Activated CD4-positive, alpha-beta T cell treated with anti-CD3 and anti-CD28 coated beads, Interleukin-2, amount 50 U/mL, for 16 hours (primary cell): ENCODE results near the gene TMEM140.
"Not testable (repeated sequence)": the region's sequence is repeated elsewhere in the genome, so short reads cannot be mapped to it uniquely, and the experiment has no call there.

ENCODE experiments used
- DNase-seq: peaks from one replicate; pipeline ENCODE4 v3.0.0-alpha.2; 2020

Gene TMEM140

DNA sequence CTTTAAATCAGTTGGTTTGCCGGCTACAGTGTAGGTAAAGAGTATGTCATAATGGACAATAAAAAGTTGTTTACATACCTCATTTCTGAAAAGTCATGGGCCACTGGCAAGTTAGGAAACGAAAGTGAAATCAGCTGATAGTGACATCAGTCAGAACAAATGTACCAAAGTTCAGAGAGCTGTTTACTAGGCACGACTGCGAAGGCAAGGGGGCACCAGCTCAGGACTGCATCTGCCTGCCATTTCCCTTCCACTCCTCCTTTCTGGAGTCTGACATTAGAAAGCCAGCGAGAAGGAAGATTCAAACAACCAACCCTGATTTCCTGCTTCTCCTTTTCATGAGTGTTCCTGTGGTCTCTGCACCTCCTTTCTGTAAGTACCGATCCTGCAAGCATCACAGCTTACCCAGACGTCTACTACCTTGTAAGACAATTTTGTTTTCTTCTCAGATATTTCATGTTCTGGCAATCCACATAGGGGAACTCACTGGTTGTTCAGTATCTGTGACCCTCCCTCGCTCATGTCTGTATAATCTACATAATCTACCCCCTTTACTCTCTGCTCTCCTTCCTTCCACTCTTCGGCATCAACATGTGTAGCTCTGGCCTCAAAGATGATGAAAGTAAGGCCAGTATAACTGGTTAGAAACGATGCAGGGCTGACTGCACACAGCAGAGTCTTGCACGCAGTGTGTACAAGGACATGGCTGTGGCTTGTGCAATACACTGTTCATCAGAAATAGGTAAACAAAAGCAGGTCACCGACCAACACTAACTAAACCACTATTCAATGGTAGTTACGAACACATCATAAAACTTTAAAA, at the start of gene TMEM140:
Gene TMEM140, plus strand, starts transcription at position 174 of the 823 bp plus-strand sequence. CDS start 16,370 bp downstream, outside the sequence.
- peak; percentile 82 for DNase-seq

DNA sequence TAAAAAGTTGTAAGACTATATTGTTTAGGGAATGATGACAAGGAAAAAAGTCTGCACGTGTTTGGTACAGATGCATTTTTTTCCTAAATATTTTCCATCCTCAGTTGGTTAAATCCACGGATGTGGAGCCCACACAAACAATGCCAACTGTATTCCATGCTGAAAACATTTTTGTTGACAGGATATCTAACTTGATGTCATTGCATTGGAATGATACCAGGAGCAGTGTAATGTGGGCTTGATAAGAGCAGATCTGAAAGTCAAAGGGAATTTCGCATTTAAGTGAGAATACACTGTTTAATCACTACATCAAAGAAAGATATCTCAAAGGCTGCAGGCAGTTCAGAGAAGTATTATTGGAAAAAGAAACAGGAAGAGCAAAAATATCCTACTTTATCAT, 49.5 kb upstream of the TMEM140 start:
- no peak for DNase-seq

DNA sequence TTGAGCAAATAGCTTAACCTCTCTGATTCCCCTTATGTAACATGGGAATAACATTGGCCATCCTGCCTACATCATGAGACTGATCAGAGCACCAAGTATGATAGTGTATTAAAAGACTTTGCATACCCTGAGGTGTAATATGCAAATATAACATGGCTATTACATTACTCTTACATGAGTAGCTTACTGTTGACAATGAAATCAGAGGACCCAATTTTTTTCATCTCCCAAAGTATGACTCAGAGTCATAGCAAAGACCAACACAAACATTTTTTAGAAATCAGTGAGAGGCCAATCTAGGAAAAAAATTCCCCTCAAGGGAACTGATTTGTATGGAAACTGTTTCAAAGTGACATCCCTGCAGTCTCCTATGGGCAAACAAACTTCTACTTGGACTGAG, 47.0 kb upstream of the TMEM140 start:
- no peak for DNase-seq

DNA sequence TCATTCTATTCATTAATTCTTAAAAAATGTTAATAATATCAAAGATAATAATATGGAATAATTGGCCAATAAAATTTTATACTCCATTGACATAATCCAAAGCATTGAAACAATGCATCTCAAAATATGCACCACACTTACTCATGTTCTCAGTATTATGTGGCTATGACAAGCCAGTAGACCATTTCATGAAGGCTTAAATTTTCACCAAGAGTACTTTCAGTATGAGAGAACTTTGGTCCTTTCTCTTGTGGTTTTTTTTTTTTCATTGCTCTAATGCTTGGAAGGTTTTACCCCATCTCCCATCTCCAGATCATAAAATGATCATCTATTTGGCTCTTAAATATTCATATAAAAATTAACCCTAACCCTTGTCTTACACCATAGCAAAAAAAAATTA, 45.5 kb upstream of the TMEM140 start:
- peak; percentile 43 for DNase-seq

DNA sequence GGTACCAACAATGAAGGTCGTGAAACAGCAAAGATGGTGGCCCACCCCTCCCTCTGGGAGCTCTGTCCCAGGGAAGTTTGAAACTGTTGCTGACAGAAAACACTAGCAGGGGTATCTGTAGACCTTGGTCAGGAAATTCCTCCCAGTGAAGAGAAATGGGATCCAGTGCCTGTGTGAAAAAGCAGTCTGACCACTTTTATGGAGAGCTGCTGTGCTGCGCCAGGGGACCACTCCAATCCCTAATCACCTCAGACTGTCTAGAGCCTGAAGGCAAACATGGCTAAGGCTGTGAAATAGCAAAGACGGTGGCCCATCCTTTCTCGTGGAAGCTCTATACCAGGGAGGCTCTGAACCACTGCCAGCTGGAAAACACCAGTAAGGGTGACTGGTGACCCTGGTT, 38.3 kb upstream of the TMEM140 start:
- DNase-seq: no peak

DNA sequence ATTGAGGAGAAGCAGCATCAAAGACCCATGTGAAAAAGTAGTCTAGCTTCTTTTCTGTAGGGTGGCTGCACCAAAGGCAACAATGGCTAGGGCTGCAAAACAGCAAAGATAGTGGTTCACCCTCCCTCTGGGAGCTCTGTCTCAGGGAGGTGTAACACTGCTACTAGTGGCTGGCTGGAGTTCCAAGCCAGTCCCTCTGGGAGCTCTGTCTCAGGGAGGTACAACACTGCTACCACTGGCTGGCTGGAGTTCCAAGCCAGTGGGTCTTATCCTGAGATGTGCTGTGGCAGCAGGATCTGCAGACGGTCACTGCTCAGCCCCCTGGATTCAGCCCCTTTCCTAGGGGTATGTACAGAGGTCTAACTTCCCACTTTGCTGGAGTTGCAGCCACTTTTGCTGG, 37.9 kb upstream of the TMEM140 start:
- DNase-seq: no peak

DNA sequence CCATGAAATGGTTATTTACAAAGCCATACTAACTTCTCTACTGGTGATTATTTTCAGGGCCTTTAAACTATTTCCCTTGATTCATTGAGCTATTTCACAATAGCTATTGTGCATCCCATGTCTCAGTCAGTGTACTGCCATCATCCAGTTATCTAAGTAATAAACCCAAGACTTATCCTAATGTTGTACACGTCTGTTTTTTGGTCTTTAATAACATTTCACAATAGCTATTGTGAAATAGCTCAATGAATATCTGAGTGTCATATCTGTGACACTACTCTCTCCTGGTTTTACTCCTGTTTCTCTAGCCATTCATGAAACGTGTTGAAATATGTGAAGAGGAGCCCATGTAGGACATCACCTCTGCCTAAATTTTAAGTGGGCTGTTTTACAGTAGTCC, 36.5 kb upstream of the TMEM140 start:
- DNase-seq: no peak

DNA sequence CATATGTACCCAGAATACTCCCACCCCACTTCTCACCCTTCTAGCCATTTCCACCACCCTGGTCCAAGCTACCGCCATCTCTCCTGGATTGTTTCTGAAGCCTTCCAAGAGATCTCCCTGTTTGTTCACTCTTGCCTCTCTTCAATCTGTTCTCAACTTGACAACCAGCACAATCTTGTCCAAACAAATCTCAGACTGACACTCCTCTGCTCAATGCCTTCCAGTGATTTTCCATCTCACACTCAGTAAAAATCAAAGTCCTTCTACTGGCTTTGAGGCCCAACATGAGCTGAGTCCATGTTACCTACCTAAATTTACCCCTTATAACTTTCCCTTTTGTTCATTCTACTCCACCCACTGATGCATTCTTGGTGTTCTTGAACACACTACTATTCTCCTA, 33.2 kb upstream of the TMEM140 start:
- DNase-seq: no peak

DNA sequence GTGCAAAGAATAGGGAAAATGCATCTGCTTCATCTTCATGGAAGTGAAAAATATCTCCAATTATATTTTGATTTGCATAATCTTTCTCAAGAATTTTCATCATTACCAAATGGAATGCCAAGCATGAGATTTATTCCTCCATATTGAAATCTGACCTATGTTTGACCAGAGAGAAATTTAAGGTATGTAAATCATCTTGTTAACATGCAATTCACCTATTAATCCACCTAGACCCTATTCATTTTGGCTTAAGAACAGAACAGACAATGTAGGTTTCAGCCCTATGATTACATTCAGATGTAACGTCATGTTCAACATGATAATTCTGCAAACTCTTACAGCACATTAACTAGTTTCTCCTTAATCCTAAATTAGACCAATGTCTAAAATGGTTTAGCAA, 30.8 kb upstream of the TMEM140 start:
- no peak for DNase-seq

DNA sequence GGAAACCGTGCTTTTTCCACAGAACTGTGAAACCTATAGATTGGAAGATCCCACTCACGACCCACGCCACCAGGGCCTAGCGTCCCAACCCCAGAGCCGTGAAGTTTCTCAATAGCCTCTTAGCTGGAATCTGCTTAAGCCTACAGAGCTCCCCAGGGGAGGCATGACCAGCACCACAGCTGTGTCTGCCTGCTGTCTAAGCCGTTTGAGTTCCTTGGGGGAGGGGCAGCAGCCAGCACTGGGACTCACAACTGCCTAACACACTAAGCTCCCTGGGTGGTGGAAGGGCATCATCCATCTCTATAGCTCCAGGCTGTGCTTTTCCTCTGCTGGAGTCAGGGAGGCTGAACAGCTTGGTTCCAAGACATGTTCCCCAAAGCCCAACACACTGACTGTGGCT, 26.0 kb upstream of the TMEM140 start:
- DNase-seq: no peak

DNA sequence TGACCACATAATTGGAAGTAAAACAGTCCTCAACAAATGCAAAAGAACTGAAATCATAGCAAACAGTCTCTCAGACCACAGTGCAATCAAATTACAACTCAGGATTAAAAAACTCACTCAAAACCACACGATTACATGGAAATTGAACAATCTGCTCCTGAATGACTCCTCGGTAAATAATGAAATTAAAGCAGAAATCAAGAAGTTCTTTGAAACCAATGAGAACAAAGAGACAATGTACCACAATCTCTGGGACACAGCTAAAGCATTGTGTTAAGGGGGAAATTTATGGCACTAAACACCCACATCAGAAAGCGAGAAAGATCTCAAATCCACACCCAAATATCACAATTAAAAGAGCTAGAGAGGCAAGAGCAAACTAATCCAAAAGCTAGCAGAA, 23.2 kb upstream of the TMEM140 start:
- not testable (repeated sequence) for DNase-seq

DNA sequence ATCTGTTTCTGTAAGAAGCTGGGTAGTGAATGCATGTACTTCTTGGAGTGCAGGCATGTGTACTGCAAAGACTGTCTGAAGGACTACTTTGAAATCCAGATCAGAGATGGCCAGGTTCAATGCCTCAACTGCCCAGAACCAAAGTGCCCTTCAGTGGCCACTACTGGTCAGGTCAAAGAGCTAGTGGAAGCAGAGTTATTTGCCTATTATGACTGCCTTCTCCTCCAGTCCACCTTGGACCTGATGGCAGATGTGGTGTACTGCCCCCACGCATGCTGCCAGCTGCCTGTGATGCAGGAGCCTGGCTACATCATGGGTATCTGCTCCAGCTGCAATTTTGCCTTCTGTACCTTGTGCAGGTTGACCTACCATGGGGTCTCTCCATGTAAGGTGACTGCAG, 18.9 kb upstream of the TMEM140 start:
- no peak for DNase-seq

DNA sequence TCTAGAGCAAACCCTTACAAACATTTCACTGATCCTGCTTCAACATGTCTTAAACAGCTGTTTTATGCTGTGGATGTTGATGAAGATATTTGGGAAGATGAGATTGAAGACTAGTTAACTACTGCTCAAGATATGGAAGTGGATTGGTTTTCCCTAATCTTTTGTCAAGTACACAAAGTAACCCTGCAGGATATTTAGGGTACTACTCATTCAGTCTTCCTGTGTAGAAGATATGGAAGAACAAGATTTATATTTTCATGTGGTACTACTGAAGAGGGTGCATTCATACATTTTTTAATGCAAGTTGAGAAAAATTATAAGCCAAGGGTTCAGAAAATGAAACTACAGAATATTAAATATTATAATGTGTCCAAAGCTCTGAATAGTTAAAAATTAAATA, 18.3 kb upstream of the TMEM140 start:
- no peak for DNase-seq

DNA sequence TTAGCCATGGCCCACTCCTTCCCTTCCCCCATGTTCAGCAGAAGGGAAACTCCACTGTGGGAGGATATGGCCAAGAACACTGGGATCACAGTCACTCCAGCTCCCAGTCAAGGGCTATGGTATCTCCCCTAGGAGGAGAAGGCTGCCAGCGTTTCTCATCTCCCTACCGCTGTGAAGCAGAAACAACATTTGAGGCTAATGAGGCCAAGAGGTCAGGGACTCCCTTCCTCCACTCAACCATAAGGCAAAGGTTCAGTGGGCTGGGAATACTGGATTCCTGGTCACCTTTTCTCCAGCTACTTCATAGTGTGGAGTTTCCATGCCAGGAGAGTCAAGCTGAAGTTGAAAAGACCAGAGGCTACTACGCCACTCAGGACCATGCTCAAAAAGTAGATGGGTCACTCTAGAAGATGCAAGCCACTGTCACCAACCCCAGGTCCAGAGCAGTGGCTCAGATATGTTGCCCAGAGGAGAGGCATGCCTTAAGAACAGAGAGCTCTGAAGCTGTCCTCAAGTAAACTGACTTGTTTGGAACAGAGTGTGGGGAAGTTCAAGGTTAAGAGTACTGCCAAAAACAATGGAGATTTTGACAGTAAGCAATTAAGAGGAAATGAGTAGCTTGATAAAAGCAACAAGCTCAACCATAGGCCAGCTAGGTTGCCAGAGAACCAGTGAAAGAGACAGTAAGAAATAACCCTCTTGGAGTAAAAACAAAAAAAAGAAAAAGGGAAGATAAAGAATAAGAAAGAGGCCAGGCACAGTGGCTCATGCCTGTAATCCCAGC, 3.8 kb upstream of the TMEM140 start:
- no peak for DNase-seq

DNA sequence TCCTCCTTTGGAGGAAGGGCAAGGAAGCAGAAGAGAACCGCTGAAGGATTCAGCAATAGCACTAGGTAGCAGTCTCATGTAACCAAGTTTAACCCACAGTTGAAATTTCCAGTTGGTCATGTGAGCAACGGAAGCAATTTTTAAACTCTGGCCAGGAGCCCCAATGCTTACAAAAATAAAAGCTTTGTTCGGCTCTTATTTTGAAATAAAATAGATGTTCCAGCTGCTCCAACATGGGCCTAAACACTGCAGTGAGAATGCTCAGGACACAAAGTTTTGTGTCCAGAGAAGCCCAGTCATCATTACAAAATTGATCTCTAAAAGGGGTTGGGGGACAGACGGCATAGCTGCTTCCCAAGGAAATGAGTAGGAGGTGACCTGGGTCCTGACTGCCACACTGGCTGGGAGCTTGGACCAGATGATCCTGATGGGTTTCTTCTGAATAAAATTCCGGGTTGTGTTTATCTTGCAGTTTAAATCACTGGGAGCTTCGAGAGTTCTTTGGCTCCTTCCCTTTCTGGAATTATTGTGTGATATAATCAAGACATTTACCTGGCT, 452 bp upstream of the TMEM140 start:
- peak; percentile 12 for DNase-seq

DNA sequence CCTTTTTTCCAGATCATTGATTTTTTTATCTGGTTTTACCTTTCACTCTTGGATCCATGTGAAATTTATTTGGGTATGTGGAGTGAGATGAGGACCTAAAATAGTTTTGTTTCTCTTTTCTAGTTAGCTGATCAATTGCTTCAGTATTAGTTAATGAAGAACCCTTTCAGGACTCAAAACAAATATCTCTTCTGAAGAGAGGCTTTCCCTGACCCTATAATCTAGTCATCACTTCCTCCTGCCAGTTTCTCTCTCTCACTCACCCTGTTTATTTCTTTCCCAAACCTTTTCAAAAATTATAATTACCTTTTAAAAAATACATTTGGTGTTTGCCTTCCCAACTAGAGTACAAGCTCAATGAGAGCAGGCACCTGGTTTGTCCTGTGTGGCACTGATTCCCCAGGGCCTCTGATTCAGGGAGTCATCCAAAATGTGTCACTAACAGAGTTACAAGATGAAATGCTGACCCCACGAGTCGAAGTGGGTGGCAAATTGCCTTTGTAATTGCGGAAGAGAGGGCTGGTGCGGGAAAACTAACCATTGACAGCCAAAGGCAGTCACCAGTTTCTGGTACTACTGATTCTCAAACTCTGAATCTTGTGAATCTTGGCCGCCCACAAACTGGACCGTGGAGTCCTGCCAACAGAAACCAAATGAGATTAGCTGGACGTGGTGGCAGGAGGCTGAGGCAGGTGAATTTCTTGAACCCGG, 2.4 kb downstream of the TMEM140 start:
- DNase-seq: no peak

DNA sequence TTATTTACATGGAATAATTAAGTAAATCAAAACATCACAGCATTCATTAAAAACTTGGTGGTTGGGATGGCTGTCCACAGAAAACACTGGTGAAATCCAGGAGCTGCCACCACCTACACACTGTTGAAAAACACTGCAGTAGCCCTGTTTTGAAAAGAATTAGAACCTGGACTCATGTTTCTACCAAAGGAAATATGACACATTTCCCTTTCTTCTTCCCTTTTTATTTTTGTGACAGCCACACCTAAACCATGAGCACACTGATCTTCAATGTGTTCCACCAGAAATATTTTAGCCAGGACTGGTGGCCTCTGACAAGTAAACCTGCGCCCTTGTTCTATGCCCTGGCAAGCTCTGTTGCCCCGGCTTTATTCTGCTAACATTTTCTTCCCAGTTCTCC, 3.3 kb downstream of the TMEM140 start:
- DNase-seq: no peak

DNA sequence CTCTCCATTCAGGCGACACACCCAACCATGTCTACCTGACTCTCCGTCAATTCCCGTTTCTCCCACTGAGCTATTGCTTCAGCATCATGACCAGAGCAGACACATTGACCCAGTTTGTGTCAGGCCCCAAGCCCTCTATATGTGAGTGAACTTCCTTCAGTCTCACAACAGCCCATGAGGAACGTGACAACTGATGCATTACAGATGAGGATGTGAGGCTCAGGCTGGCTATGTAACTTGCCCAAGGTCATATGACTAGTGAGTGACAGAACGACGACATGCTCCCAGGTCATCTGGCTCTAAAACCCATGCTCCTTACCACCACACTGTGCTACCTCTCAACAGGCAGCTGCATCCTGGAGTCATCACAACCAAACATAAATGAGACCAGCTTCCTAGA, 3.7 kb downstream of the TMEM140 start:
- DNase-seq: no peak

DNA sequence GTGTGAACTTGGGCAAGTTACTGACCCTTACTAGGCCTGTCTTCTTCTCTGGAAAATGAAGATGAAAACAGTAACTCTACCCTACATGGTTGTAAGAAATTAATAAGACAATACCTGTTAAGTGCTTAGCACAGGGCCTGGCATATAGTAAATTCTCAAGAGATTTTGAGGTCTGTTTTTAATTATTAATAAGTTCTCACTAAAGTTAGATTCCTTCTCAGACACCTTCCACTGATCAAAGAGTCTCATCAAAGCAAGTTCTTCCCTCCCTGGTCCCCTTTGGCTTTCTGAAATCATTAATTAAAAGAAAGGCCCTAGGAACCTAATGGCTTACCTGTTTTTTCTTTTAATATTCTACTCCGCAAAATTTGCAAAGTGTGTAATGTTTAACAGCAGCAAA, 4.6 kb downstream of the TMEM140 start:
- DNase-seq: no peak

DNA sequence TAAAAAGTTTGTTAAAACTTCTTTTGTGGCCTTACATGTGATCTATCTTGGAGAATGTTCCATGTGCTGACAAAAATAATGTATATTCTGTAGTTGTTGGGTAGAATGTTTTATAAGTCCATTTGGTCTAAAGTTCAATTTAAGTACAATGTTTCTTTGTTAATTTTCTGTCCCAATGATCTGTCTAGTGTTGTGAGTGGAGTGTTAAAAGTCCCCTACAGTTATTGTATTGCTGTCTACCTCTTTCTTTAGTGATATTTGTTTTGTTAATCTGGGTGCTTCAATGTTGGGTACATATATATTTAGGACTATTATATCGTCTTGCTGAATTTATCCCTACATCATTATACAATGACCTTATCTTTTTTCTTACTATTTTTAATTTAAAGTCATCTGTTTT, 6.9 kb downstream of the TMEM140 start:
- DNase-seq: no peak

DNA sequence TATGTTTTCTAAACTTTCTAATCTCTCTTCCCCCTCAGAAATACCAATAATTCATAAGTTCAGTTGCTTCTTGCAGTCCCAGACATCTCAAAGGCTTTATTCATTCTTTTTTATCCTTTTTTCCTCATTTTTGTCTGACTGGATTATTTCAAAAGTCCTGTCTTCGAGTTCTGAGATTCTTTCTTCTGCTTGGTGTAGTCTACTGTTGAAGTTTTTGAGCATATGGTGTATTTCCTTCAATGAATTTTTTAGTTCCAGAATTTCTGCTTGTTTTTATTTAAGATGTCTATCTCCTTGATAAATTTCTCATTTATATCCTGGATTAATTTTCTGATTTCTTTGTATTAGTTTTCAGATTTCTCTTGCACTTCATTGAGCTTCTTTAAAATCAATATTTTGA, 8.4 kb downstream of the TMEM140 start:
- no peak for DNase-seq

DNA sequence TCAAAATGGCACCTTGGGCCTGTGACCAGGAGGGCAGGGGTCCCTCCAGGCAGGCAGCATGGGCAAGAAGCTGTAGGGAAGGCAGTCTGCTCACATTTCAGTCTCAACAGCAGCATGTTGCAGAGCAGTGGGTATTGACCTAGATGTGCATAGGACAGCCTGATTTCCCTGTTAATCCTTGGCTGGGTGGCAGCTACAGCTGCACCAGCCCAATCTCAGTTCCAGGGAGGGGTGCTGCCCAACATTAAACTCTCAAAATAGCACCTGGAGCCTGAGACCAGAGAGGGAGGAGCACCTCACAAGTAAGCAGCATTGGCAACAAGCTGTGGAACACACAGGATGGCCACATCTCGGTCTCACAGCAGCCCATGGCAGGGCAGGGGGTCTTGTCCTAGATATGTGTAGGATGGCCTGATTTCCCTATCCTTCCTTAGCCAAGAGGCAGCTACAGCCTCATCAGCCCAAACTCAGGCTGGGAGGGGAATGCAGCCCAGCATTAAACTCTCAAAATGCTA, 10.3 kb downstream of the TMEM140 start:
- no peak for DNase-seq

DNA sequence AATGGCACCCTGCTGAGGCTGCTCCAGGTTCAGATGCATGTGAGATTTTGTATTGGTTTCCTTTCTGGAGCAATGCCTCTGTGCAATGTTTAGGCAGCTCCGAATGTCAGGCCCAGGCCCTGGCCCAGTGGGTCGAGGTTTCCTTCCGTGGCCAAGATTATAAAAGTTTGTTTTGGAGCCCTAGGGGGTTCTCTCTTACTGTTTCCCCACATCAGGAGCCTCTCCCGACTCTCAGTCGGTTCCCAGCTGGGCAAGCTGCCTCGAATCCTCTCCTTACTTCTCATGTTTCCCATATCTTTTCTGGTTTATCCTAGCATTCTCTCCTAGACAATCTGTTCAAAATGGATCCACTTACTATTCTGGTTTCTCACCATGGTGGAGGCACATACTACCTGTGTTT, 11.0 kb downstream of the TMEM140 start:
- no peak for DNase-seq
